Naive thymus-derived CD8-positive, alpha-beta T cell (primary cell): Measurements from ENCODE around the gene ACCS. TPM values are rescaled to one million over a fixed set of nuclear protein-coding genes. Genes with fewer than 3 reads are reported as not detected.

ENCODE experiments used
- ATAC-seq, 2 donors: fragments of 150-1000 bp; cut with Tn5 transposase in 1 of 2; sonication (Bioruptor Pico), chemical (Tn5 transposase) in 1 of 2; 1 replicate in 1 of 2; 2 replicates in 1 of 2; pipeline ENCODE4 v1.10.0; 2021; ENCODE audit warnings: mild to moderate bottlenecking in 2 of 2, moderate library complexity in 2 of 2
- POLR2A ChIA-PET: fragments of 350-600 bp; sonication (Branson Sonifier 250); formaldehyde crosslinking; loops from one replicate; lab custom pipeline; 2021; ENCODE audit warnings: antibody characterized with exemption; lab: Charles Lee
- DNase-seq, 10 donors: peaks; one replicate each; pipeline versions ENCODE4 v3.0.0 to v3.0.0-alpha.2; 2020 to 2022
- H3K27ac Mint-ChIP-seq, 10 donors: one replicate each; pipeline ENCODE4 v1.8.0; 2020 to 2022; ENCODE audit warnings: mild to moderate bottlenecking in 10 of 10, mixed read lengths in 10 of 10, moderate library complexity in 4 of 10, inconsistent platforms in 1 of 10
- H3K27me3 Mint-ChIP-seq, 5 donors: one replicate each; pipeline ENCODE4 v1.8.0; 2021 to 2022; ENCODE audit warnings: mixed read lengths in 5 of 5
- H3K36me3 Mint-ChIP-seq, 3 donors: one replicate each; pipeline ENCODE4 v1.8.0; 2020 to 2022; ENCODE audit warnings: mixed read lengths in 3 of 3, mild to moderate bottlenecking in 2 of 3, inconsistent platforms in 1 of 3
- H3K4me1 Mint-ChIP-seq, 4 donors: one replicate each; pipeline ENCODE4 v1.8.0; 2021 to 2022; ENCODE audit warnings: mixed read lengths in 4 of 4
- H3K4me3 Mint-ChIP-seq, 10 donors: one replicate each; pipeline ENCODE4 v1.8.0; 2020 to 2022; ENCODE audit warnings: mild to moderate bottlenecking in 10 of 10, mixed read lengths in 10 of 10, moderate library complexity in 6 of 10, inconsistent platforms in 1 of 10
- H3K9me3 Mint-ChIP-seq, 9 donors: one replicate each; pipeline ENCODE4 v1.8.0; 2020 to 2022; ENCODE audit warnings: mixed read lengths in 9 of 9, mild to moderate bottlenecking in 3 of 9, inconsistent platforms in 1 of 9, moderate library complexity in 1 of 9
- polyA plus RNA-seq, 3 donors: library from polyadenylated mRNA; unstranded; fragments of 300-500 nt; fragmentation: Illumina TruSeq; gene quantifications; one replicate each; pipeline ENCODE4 v1.2.3, GENCODE V29; 2021
- total RNA-seq, 8 experiments: library from RNA in 2 of 8; stranded (reverse) in 2 of 8; gene quantifications; one replicate each; pipeline ENCODE4 v1.2.3 and lab custom pipeline; 2021 to 2026

Gene ACCS
- total and polyA plus RNA-seq, 5 experiments from 2014 or later: 0.79 to 27.8 (median 1.2) TPM

GRCh38 chr11:44047931-44048431, 18.1 kb upstream of the ACCS start, which contains the start of gene ACCSL:
TSS of gene ACCSL (plus strand) at chr11:44047981. CDS start at chr11:44048037, 56 bp downstream.
- Mint-ChIP-seq H3K27me3 (peaks cover 0 to 7% (median 2%) of the 10 kb centered on the region in 5 donors), H3K9me3 (peaks cover 0 to 2% (median 0%) of the 10 kb centered on the region in 9 donors), H3K4me1 (no peaks in the 10 kb centered on the region), H3K4me3 (no peak within 1 kb of the TSS), H3K27ac (no peak within 1 kb of the TSS), H3K36me3 (no peaks in the 10 kb centered on the region)
- ATAC-seq: no peak
- DNase-seq: no peak
- POLR2A ChIA-PET: no interaction called here

- peaks cover 0 to 7% (median 2%) of the 10 kb centered on the region in 5 donors for H3K27me3 Mint-ChIP-seq
- H3K27ac Mint-ChIP-seq: no peak overlapping the region
- POLR2A ChIA-PET: no interaction called here
- no peak for ATAC-seq
- H3K4me3 Mint-ChIP-seq: no peak overlapping the region
- DNase-seq: no peak
- no peaks in the 10 kb centered on the region for H3K36me3 Mint-ChIP-seq
- no peaks in the 10 kb centered on the region for H3K4me1 Mint-ChIP-seq
- peaks cover 0 to 2% (median 0%) of the 10 kb centered on the region in 9 donors for H3K9me3 Mint-ChIP-seq
Measured at GRCh38 chr11:44049832-44050231, 16.2 kb upstream of the ACCS start.

GRCh38 chr11:44051171-44051570, 14.9 kb upstream of the ACCS start:
- ATAC-seq: no peak
- Mint-ChIP-seq H3K27me3 (peaks cover 0 to 6% (median 2%) of the 10 kb centered on the region in 5 donors), H3K27ac (no peak overlapping the region), H3K4me3 (no peak overlapping the region), H3K36me3 (no peaks in the 10 kb centered on the region), H3K9me3 (no peaks in the 10 kb centered on the region), H3K4me1 (no peaks in the 10 kb centered on the region)
- POLR2A ChIA-PET: no interaction called here
- no peak for DNase-seq

- Mint-ChIP-seq H3K9me3 (no peaks in the 10 kb centered on the region), H3K4me3 (no peak overlapping the region), H3K36me3 (no peaks in the 10 kb centered on the region), H3K27me3 (peaks cover 0 to 3% (median 0%) of the 10 kb centered on the region in 5 donors), H3K4me1 (no peaks in the 10 kb centered on the region), H3K27ac (no peak overlapping the region)
- DNase-seq (no peak), ATAC-seq (no peak)
- POLR2A ChIA-PET: no interaction called here
Measured at GRCh38 chr11:44057340-44057739, 8.7 kb upstream of the ACCS start.

GRCh38 chr11:44058275-44058674, 7.8 kb upstream of the ACCS start:
- DNase-seq (no peak), ATAC-seq (no peak)
- no peak overlapping the region for H3K4me3 Mint-ChIP-seq
- no peaks in the 10 kb centered on the region for H3K36me3 Mint-ChIP-seq
- H3K27me3 Mint-ChIP-seq: peaks cover 0 to 3% (median 0%) of the 10 kb centered on the region in 5 donors
- H3K9me3 Mint-ChIP-seq: no peaks in the 10 kb centered on the region
- no peak overlapping the region for H3K27ac Mint-ChIP-seq
- POLR2A ChIA-PET: no interaction called here
- H3K4me1 Mint-ChIP-seq: no peaks in the 10 kb centered on the region

- POLR2A ChIA-PET: interaction anchor here (0.6 kb wide), 1 partner anchor 706 kb away, joined by 3 read pairs; no protein-coding TSS in a partner anchor
Measured at GRCh38 chr11:44065161-44065661, 859 bp upstream of the ACCS start.

GRCh38 chr11:44066732-44067141, 667 bp downstream of the ACCS start:
- no peak for ATAC-seq
- POLR2A ChIA-PET: no interaction called here
- H3K36me3 Mint-ChIP-seq: peaks cover 0 to 5% (median 3%) of the 10 kb centered on the region in 3 donors
- peaks cover 13 to 42% (median 30%) of the 10 kb centered on the region in 4 donors for H3K4me1 Mint-ChIP-seq
- no peaks in the 10 kb centered on the region for H3K9me3 Mint-ChIP-seq
- no peaks in the 10 kb centered on the region for H3K27me3 Mint-ChIP-seq
- H3K4me3 Mint-ChIP-seq: peak overlapping the region; percentile 90 to 98 (median 94)
- DNase-seq: no peak
- H3K27ac Mint-ChIP-seq: peak overlapping the region; percentile 86 to 98 (median 94)

More at GRCh38 chr11:44065161-44065661, 859 bp upstream of the ACCS start:
- no peaks in the 10 kb centered on the region for H3K36me3 Mint-ChIP-seq
- H3K4me1 Mint-ChIP-seq: peaks cover 11 to 35% (median 28%) of the 10 kb centered on the region in 4 donors
- H3K9me3 Mint-ChIP-seq: no peaks in the 10 kb centered on the region
- H3K4me3 Mint-ChIP-seq: peak overlapping the region; percentile 90 to 98 (median 94)
- H3K27me3 Mint-ChIP-seq: no peaks in the 10 kb centered on the region
- DNase-seq (no peak), ATAC-seq (no peak)
- peak overlapping the region; percentile 86 to 98 (median 94) for H3K27ac Mint-ChIP-seq

- no peak for DNase-seq
- Mint-ChIP-seq H3K27ac (peak overlapping the region in 9 of 10 donors; percentile 35 to 98 (median 92)), H3K36me3 (peaks cover 0 to 6% (median 3%) of the 10 kb centered on the region in 3 donors), H3K4me3 (peak overlapping the region; percentile 90 to 98 (median 94)), H3K4me1 (peaks cover 13 to 42% (median 30%) of the 10 kb centered on the region in 4 donors), H3K9me3 (no peaks in the 10 kb centered on the region), H3K27me3 (no peaks in the 10 kb centered on the region)
- no peak for ATAC-seq
- POLR2A ChIA-PET: no interaction called here
Measured at GRCh38 chr11:44067266-44067665, 1.2 kb downstream of the ACCS start.

GRCh38 chr11:44068180-44068579, 2.1 kb downstream of the ACCS start:
- H3K27ac Mint-ChIP-seq: peak overlapping the region in 2 of 10 donors; percentile 15 to 37
- H3K9me3 Mint-ChIP-seq: no peaks in the 10 kb centered on the region
- H3K4me1 Mint-ChIP-seq: peaks cover 13 to 42% (median 30%) of the 10 kb centered on the region in 4 donors
- DNase-seq: no peak
- peaks cover 0 to 6% (median 3%) of the 10 kb centered on the region in 3 donors for H3K36me3 Mint-ChIP-seq
- H3K27me3 Mint-ChIP-seq: no peaks in the 10 kb centered on the region
- no peak for ATAC-seq
- H3K4me3 Mint-ChIP-seq: no peak overlapping the region
- POLR2A ChIA-PET: no interaction called here

- POLR2A ChIA-PET: no interaction called here
Measured at GRCh38 chr11:44071157-44071556, 5.1 kb downstream of the ACCS start.

GRCh38 chr11:44072757-44073658, 6.9 kb downstream of the ACCS start:
- Mint-ChIP-seq H3K9me3 (no peaks in the 10 kb centered on the region), H3K27me3 (no peaks in the 10 kb centered on the region), H3K4me3 (no peak overlapping the region), H3K36me3 (peaks cover 0 to 29% (median 15%) of the 10 kb centered on the region in 3 donors), H3K4me1 (peaks cover 0 to 14% (median 11%) of the 10 kb centered on the region in 4 donors), H3K27ac (peak overlapping the region in 1 of 10 donors; percentile 15)
- ATAC-seq (no peak), DNase-seq (no peak)
- POLR2A ChIA-PET: no interaction called here

More at GRCh38 chr11:44071157-44071556, 5.1 kb downstream of the ACCS start:
- Mint-ChIP-seq H3K27me3 (no peaks in the 10 kb centered on the region), H3K36me3 (peaks cover 0 to 23% (median 15%) of the 10 kb centered on the region in 3 donors), H3K9me3 (no peaks in the 10 kb centered on the region), H3K4me3 (no peak overlapping the region), H3K27ac (no peak overlapping the region), H3K4me1 (peaks cover 13 to 33% (median 18%) of the 10 kb centered on the region in 4 donors)
- DNase-seq (no peak), ATAC-seq (no peak)

GRCh38 chr11:44078794-44079193, 12.7 kb downstream of the ACCS start:
- no peak overlapping the region for H3K4me3 Mint-ChIP-seq
- no peaks in the 10 kb centered on the region for H3K27me3 Mint-ChIP-seq
- no peaks in the 10 kb centered on the region for H3K9me3 Mint-ChIP-seq
- H3K4me1 Mint-ChIP-seq: peaks cover 0 to 3% (median 1%) of the 10 kb centered on the region in 4 donors
- DNase-seq (no peak), ATAC-seq (no peak)
- POLR2A ChIA-PET: no interaction called here
- no peak overlapping the region for H3K27ac Mint-ChIP-seq
- peaks cover under 1 to 45% (median 29%) of the 10 kb centered on the region in 3 donors for H3K36me3 Mint-ChIP-seq
